ENCODE measurements around the gene HDAC4.

GRCh38 chr2:239269173-239269885 lies 131.5 kb downstream of the HDAC4 start:
- TF ChIP-seq, protein P1, sequence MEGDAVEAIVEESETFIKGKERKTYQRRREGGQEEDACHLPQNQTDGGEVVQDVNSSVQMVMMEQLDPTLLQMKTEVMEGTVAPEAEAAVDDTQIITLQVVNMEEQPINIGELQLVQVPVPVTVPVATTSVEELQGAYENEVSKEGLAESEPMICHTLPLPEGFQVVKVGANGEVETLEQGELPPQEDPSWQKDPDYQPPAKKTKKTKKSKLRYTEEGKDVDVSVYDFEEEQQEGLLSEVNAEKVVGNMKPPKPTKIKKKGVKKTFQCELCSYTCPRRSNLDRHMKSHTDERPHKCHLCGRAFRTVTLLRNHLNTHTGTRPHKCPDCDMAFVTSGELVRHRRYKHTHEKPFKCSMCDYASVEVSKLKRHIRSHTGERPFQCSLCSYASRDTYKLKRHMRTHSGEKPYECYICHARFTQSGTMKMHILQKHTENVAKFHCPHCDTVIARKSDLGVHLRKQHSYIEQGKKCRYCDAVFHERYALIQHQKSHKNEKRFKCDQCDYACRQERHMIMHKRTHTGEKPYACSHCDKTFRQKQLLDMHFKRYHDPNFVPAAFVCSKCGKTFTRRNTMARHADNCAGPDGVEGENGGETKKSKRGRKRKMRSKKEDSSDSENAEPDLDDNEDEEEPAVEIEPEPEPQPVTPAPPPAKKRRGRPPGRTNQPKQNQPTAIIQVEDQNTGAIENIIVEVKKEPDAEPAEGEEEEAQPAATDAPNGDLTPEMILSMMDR (IDR thresholded peaks at IDR 0.05; ENCODE audit: control extremely low read depth in 1 of 3, insufficient read depth in 1 of 3, low read depth in 1 of 3, low read length in 3 of 3) = peak in 2 of 3 experiments; percentile 9 to 20; a peak in 2 of 4 replicates
- TF ChIP-seq CREB1 (IDR thresholded peaks at IDR 0.05) (no peak), RFX5 (IDR thresholded peaks at IDR 0.05; ENCODE audit: borderline replicate concordance, low read depth, low read length) (no peak), SP1 (IDR thresholded peaks at IDR 0.05; ENCODE audit: low read depth, low read length) (no peak), FOSL1 (IDR thresholded peaks at IDR 0.05; ENCODE audit: insufficient read depth, low read depth, low read length) (no peak), POLR2A (IDR thresholded peaks at IDR 0.05; ENCODE audit: control extremely low read depth in 1 of 2, low read depth in 2 of 2, low read length in 2 of 2) (no peak), SUZ12 (IDR thresholded peaks at IDR 0.05; ENCODE audit: low read length) (no peak), RAD21 (IDR thresholded peaks at IDR 0.05 in 1 of 2, conservative IDR thresholded peaks at IDR 0.05 in 1 of 2; ENCODE audit: low read depth in 2 of 2, low read length in 2 of 2) (peak; percentile 32 to 47; a peak in 3 of 4 replicates)

All from H1 (cell line).